GM21447 (cell line): ENCODE results near the gene SINHCAF.

Experiments used
- ATAC-seq: cut with Tn5 transposase; IDR thresholded peaks from one replicate; pipeline ENCODE4 v1.9.1; 2021; ENCODE audit not compliant: unreplicated experiment

The SINHCAF gene

GRCh38 chr12:31337952-31338351, 12.0 kb upstream of the SINHCAF start:
- no peak for ATAC-seq

DNA sequence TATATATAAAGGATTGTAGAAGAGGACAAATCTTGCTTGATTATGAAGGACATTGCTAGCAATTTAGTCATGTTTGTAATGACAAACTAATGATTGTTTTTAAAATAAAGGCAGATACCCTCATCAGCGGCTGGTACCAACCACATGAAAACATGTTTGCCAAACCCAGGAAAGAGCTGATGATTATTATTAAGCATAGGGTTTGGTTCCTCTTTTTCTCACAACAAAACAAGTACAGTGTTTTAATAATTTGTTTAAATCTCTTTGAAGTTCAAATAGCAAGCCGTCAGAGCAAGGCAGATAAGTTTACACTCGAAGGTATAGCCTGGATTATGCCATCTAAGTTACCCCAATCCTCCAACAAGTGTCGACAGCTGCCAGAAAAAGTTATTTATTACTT, 5.3 kb upstream of the SINHCAF start:
- no peak for ATAC-seq

DNA sequence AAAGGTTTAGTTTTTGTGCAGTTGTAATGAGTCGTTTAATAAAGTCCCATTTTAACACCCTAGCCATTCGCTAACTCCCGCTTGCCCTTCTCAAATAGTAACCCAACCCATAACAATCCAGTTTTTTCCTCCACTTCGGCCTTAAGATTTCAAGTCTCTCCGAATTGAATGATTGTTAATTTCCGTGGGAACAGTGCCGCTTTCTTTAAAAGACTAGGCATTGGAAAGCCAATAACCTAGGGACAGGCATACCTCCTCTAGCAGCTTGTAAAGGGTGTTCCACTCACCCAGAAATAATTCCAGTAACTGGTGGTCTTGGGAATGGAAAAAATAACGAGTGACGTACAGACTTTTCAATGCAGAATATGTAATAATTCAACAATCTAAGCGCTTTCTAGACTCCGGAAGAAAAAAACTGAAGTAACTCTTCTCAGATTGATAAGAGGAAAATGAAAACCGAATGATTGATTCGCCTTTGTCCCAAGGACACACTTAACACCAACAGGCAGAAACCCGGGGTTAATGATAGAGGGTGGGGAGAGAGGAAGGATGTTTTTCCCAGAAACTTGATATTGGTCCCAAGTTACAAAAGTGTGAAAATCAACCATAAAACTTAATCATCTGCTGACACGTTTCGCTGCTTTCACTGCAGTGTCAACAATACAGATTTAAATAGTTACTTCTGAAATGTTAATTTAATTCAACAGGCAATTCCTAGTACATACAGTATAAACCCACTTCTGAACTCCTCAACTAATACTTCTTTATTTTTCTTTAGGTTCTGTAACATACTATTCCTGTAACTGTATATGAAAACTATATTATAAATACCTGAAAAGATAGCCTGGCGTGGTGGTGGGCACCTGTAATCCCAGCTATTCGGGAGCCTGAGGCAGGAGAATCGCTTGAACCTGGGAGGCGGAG, 1.0 kb upstream of the SINHCAF start:
- ATAC-seq, result no peak

GRCh38 chr12:31325524-31325875, 450 bp downstream of the SINHCAF start:
- ATAC-seq, result peak; percentile 2

GRCh38 chr12:31324845-31325523, 966 bp downstream of the SINHCAF start:
- peak; percentile 11 for ATAC-seq

DNA sequence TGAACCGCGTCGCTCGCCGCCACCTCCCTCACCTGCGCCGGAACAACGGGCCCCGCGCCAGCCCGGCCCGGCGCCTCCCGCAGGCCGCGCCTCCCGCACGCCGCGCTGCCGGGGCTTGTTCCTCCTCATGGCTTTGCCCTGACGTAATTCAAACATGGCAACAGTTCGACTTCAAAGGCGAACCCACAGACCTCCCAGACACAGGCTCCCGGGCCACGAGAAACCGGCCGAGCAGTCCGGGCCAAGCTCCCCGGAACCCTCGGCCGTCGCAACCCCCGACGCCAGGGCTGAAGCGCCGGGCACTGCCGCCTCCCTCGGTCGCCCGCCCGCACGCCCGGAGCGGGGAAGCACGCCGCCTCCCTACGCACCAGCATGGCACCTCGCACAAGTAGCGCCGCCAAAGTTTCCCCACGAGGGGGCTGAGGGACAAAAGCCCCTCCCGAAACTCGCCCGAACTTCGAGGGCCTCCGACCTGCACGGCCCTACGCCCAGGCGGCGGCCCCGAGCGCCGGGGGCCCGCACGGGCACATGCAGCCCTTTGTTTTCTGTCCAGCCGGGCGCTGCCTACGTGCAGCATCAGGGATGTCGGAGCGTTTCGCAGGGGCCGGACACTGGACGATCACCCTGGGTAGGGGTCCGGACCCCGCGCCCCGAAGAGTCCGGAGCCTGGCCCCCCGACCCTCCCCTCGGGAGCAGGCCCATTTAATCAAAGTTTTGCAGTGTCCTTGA, 1.7 kb downstream of the SINHCAF start:
- ATAC-seq, result peak; percentile 25

GRCh38 chr12:31323391-31324115, 2.4 kb downstream of the SINHCAF start:
- peak; percentile 18 for ATAC-seq

DNA sequence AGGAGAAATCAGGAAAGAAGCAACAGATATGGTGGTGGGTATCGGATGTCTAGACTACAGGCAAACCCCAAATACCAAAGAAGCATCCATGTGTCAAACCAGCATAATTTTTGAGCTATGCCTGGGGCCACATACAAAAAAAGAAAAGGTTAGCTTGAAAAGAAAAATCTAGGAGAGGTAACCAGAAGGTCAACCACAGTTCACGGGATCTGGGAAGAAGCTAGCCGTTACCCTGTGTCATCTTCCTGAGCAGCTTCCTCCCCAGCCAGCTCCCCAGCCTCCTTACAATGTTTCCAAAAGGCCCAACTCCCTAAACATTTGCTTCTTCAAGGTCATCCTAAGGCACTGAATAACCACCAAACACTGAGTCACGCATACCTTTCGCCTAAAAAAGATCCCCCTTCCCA, 3.1 kb downstream of the SINHCAF start:
- ATAC-seq, result no peak

DNA sequence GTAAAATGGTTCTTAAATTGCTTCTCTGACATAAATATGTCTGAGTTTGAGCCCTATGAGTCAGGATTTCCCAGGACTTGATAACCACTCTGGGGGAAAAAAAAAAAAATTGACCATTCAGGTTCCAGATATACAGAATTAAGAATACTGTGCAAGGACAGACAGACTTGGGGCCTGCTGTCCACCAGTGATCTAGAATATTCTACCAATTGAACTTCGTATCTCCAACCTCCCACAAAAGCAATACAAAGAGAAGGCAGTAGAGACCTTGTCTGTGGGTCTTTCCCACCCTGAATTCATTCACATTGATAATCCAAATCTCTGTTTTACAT, 4.1 kb downstream of the SINHCAF start:
- ATAC-seq, result no peak

DNA sequence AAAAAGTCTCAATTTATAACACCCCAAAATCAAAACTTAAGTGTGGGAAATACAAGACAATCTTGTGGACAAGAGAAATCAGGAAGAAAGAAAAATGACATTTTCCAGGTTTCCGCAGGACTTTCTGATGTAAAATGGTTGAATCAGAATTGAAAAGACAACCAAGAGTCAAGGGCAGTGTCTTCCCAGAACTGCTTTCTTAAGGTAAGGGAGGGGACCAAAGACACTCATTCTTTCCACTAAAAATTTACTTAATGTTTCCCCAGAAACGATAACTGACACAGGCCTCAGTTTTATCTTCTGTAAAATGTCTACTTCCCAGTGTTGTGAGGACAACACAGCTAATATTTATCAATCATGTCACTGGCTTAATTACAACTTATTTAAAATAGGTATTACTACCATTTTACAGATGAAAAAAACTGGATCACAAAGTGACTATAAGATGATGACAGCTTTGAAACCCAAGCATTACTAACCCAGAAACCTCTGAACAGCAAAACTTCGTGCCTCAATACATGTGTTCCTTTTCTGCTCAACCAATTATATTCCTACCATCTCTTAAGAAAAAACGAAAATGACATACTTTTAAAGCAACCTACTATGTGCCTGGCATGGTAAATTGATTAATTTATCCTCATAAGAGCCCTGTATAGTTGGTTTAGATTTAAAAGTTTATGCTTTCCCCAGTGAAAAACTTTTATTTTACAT, 4.6 kb downstream of the SINHCAF start:
- no peak for ATAC-seq

DNA sequence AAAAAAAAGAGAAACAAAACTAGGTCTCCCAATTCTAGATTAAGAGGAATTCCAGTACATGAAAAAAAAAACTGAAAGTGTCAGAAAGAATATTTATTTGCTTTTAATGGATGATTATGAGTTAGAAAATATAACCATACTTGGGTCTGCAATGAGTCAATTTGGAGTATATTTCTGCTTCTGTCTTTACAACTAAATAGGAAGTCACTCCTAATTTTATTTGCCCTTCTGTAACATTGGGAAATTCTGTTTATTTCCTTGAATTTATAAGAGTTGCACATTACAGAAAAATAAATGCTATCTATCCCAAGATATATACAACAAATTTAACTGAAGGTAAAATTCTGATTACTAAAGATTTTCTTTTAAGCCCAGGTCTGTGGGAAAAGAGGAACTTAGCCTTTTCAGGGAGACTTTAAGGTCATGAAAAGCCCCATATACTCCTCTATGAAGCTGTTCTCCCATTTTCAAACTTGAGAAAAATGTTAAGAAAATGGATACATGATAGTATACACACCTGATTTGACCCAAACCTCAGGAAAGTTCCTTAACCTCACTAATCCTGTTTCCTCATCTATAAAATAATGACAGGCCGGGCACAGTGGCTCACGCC, 7.2 kb downstream of the SINHCAF start:
- ATAC-seq, result no peak

DNA sequence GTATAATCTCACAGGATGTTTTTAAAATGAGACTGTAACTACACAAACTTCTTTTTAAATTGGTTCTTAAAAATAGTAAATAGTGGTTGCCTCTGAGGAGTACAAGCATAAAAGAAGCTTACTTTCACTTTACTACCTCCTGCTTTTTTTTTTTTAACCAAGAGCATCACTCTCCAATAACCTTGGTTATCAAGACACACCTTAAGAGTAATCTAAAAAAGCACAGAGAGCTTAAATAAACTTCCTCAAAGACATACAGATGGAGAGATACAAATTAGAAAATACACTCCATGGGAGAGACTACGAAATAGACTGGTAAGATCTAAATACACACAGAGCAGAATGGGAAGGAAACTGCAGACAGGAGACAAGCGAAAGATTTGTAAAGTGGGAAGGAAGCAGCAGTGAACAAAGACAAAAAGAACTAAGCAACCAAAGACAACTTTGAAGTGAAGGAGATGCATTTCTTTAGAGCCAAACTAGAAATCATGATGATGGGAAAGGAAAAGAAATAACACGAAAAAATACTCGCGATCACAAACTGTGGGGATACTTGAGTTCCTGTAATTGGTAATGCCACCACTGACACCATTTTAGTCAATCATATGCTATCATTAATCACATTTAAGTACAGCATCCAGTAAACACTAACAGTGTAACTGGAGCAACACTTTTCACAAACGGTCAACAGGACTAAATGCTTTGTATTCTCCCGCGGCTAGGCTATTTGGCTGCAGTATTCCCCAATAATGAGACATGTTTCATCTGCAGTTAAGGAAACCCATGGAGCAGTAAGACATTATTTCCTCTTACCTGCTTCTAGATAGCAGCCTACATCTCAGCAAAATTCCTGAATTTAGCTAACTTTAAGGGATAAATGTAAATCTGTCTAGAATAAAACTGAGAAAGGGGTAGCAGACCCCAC, 8.2 kb downstream of the SINHCAF start:
- ATAC-seq, result no peak

- ATAC-seq, result no peak
Measured at GRCh38 chr12:31316891-31317290, 9.1 kb downstream of the SINHCAF start.

- ATAC-seq, result no peak
Measured at GRCh38 chr12:31315784-31316465, 10.0 kb downstream of the SINHCAF start.

- peak; percentile 37 for ATAC-seq
Measured at GRCh38 chr12:31315044-31315715, 10.8 kb downstream of the SINHCAF start.

GRCh38 chr12:31312431-31312830, 13.5 kb downstream of the SINHCAF start:
- no peak for ATAC-seq

DNA sequence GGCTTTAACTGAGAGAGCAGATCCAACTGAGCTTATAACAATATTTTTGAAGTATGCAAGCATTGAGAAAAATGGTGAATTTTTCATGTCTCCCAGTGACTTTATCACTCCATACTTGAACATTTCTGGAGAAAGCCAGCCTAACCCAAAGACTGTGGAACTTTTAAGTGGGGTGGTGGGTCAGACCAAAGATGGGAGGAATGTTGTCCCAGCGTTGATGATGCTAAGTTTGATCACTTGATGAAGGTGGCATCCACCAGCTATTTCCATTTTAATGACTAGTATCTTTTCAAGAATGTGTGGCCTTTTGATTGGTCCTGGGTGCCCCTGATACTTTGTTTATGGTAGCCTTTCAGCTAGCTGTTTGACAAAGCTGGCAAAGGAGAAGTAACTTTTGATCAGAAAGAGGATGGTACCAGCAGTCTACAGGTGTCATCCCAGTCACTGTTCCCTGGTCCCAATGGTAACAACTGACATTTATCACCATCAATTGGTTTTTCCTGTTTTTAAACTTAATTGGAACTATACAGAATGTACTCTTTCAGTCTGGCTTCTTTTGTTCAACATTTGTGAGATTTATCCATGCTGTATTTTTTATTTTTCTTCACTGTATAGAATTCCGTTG, 14.2 kb downstream of the SINHCAF start:
- no peak for ATAC-seq
